Lung (tissue), 12 donors: ENCODE measurements around the gene MAN1B1. TPM values are rescaled to one million over a fixed set of nuclear protein-coding genes. Genes with fewer than 3 reads are reported as not detected.

Experiments used
- ATAC-seq: fragments of 200-7000 bp; cut with Tn5 transposase; one replicate; pipeline ENCODE4 v1.9.1; 2020; ENCODE audit warnings: moderate number of reproducible peaks; ENCODE audit not compliant: insufficient read depth, low FRiP score
- DNase-seq, 3 donors: peaks; one replicate each; pipeline ENCODE4 v3.0.0-alpha.2; 2013 to 2017
- H3K27ac ChIP-seq, 2 donors: one replicate each; pipeline ENCODE4 v1.5.1; 2013; ENCODE audit warnings: mild to moderate bottlenecking in 2 of 2, moderate library complexity in 2 of 2, control low read depth in 1 of 2, inconsistent platforms in 1 of 2, low read depth in 1 of 2, low read length in 1 of 2
- H3K27me3 ChIP-seq, 3 donors: one replicate each; pipeline ENCODE4 v1.5.1; 2013; ENCODE audit warnings: low read length in 2 of 3; ENCODE audit not compliant: control insufficient read depth in 3 of 3, insufficient read depth in 3 of 3
- H3K36me3 ChIP-seq, 4 donors: one replicate each; pipeline ENCODE4 v1.5.1; 2013; ENCODE audit warnings: low read length in 4 of 4, mild to moderate bottlenecking in 1 of 4, moderate library complexity in 1 of 4; ENCODE audit not compliant: control insufficient read depth in 4 of 4, insufficient read depth in 4 of 4
- H3K4me1 ChIP-seq, 5 donors: one replicate each; pipeline ENCODE4 v1.5.1; 2013; ENCODE audit warnings: low read length in 5 of 5, mild to moderate bottlenecking in 2 of 5, moderate library complexity in 1 of 5; ENCODE audit not compliant: control insufficient read depth in 5 of 5, insufficient read depth in 5 of 5
- H3K4me3 ChIP-seq: one replicate; pipeline ENCODE4 v1.5.1; 2013; ENCODE audit warnings: mild to moderate bottlenecking, control low read depth, moderate library complexity
- H3K9ac ChIP-seq, 2 donors: one replicate each; pipeline ENCODE4 v1.5.1; 2013; ENCODE audit warnings: low read length in 2 of 2, control low read depth in 1 of 2; ENCODE audit not compliant: insufficient read depth in 1 of 2
- H3K9me3 ChIP-seq, 4 donors: one replicate each; pipeline ENCODE4 v1.5.1; 2013; ENCODE audit warnings: low read length in 3 of 4, mild to moderate bottlenecking in 1 of 4, moderate library complexity in 1 of 4; ENCODE audit not compliant: control insufficient read depth in 4 of 4, insufficient read depth in 3 of 4
- CTCF ChIP-seq: IDR thresholded peaks from 2 replicates; pipeline ENCODE4 v1.5.1; 2012; ENCODE audit warnings: mild to moderate bottlenecking; ENCODE audit errors: control extremely low read depth, extremely low read depth
- WGBS, 2 donors: extraction: QIAGEN DNeasy Blood & Tissue Kit; methylation state at CpG; one replicate each; pipeline ENCODE4 v1.1.7; 2013; 5-methylcytosine and 5-hydroxymethylcytosine counted together
- polyA plus RNA-seq, 2 donors: library from polyadenylated mRNA; stranded (reverse); fragments of 200-250 nt; gene quantifications; one replicate each; pipeline ENCODE4 v1.2.1, GENCODE V29; 2013
- total RNA-seq, 2 donors: library from RNA; depleted of rRNA in 1 of 2; stranded (reverse); fragments of >200 nt in 1 of 2; gene quantifications; one replicate each; pipeline ENCODE4 v1.2.1, GENCODE V29; 2014 to 2021
- donor health status: control.
- donor health status: control.
- donor health status: Bipolar disorder and iron deficiency.
- donor health status: healthy.
- donor health status: DM: yes; HTN: yes; CAD: no.

The MAN1B1 gene
- total and polyA plus RNA-seq, 4 donors: 40.3 to 70.9 (median 56.8) TPM

GRCh38 chr9:137145731-137146526, 59.1 kb downstream of the MAN1B1 start:
- Histone ChIP-seq H3K4me1 (no peaks in the 10 kb centered on the region), H3K9me3 (peaks cover 0 to 3% (median 0%) of the 10 kb centered on the region in 4 donors), H3K4me3 (no peak overlapping the region), H3K27me3 (peaks cover 0 to 22% (median 7%) of the 10 kb centered on the region in 3 donors), H3K9ac (no peak overlapping the region), H3K27ac (no peak overlapping the region), H3K36me3 (no peaks in the 10 kb centered on the region)
- WGBS, 2 donors: 53 to 63% methylated on average over 47 to 48 of the region's 49 CpGs
- TF ChIP-seq CTCF: no peak
- ATAC-seq: no peak
- DNase-seq: no peak

- 63 to 72% methylated on average over 8 to 9 of the region's 9 CpGs for WGBS, 2 donors
- H3K9ac ChIP-seq: no peak overlapping the region
- DNase-seq (no peak), ATAC-seq (no peak)
- peaks cover 0 to 3% (median 0%) of the 10 kb centered on the region in 4 donors for H3K9me3 ChIP-seq
- H3K4me1 ChIP-seq: no peaks in the 10 kb centered on the region
- H3K36me3 ChIP-seq: no peaks in the 10 kb centered on the region
- no peak for TF ChIP-seq CTCF
- no peak overlapping the region for H3K27ac ChIP-seq
- peaks cover 0 to 21% (median 7%) of the 10 kb centered on the region in 3 donors for H3K27me3 ChIP-seq
- no peak overlapping the region for H3K4me3 ChIP-seq
These were observed 59.7 kb downstream of the MAN1B1 start for GRCh38 chr9:137146527-137146918.

GRCh38 chr9:137147091-137147792, 60.5 kb downstream of the MAN1B1 start:
- DNase-seq: no peak
- H3K9ac ChIP-seq: no peak overlapping the region
- no peak for ATAC-seq
- no peak for TF ChIP-seq CTCF
- H3K36me3 ChIP-seq: no peaks in the 10 kb centered on the region
- peaks cover 0 to under 1% (median 0%) of the 10 kb centered on the region in 4 donors for H3K9me3 ChIP-seq
- 85 to 88% methylated on average over 25 to 26 of the region's 26 CpGs for WGBS, 2 donors
- H3K4me3 ChIP-seq: no peak overlapping the region
- H3K4me1 ChIP-seq: no peaks in the 10 kb centered on the region
- H3K27ac ChIP-seq: no peak overlapping the region
- H3K27me3 ChIP-seq: peaks cover 0 to 16% (median 7%) of the 10 kb centered on the region in 3 donors
